ENCODE measurements around the gene MB21D2. TPM values are rescaled to one million over a fixed set of nuclear protein-coding genes. Genes with fewer than 3 reads are reported as not detected.

The MB21D2 gene
- total and polyA plus RNA-seq, 2 experiments from 2014 or later: 8.1 to 35.9 TPM

DNA sequence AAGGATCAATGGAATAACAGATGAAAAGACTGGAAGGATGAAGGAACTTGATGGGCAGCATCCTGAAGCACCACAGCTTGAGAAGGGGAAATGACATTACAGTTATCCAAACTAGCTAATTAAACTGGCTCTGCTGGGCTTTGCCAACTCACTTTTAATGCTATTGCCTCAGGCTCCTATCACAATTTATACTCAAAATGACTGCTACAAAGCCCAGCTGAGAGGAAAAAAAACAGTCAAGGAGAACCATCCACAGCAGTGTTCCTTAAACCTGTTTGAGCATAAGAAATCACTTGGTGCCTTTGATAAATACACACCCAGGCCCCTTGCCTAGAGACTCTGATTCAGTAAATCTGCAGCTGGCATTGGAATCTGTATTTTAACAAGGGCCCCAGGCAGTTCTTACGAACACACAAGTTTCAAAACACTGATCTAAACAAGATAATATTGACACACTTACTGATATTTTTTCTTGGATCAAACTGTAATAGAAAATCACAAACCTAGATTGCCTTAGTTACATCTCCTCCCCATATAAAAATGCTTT, 85.8 kb downstream of the MB21D2 start:
- Histone ChIP-seq H2AFZ (no peak overlapping the region), H3K36me3 (ENCODE audit: insufficient read depth) (no peaks in the 10 kb centered on the region), H3F3A (replicated peaks; ENCODE audit: low read depth) (no peaks in the 10 kb centered on the region), H3K4me1 (ENCODE audit: insufficient read depth) (peaks cover 18% of the 10 kb centered on the region; the same call in 1 of the 2 replicates), H3K9me2 (ENCODE audit: insufficient read depth) (no peaks in the 10 kb centered on the region), H3K27ac (ENCODE audit: low read depth) (no peak overlapping the region), H3K4me2 (no peak overlapping the region), H3K27me3 (ENCODE audit: insufficient read depth) (no peaks in the 10 kb centered on the region), H3K79me2 (replicated peaks; ENCODE audit: insufficient read depth) (peaks cover 95% of the 10 kb centered on the region), H4K20me1 (replicated peaks; ENCODE audit: insufficient read depth) (peaks cover 9% of the 10 kb centered on the region; the same call in 1 of the 2 replicates), H3K4me3 (no peak overlapping the region)
- no peak for ATAC-seq
- no peak for DNase-seq (ENCODE audit: low spot score)
- Mint-ChIP-seq H3K4me3 (no peak overlapping the region), H3K27ac (no peak overlapping the region), H3K4me1 (peaks cover 25% of the 10 kb centered on the region), H3K9me3 (no peaks in the 10 kb centered on the region; the same call in 2 of the 3 replicates), H3K36me3 (ENCODE audit: low read depth) (peaks cover 17% of the 10 kb centered on the region; the same call in 2 of the 3 replicates), H3K27me3 (ENCODE audit: insufficient read depth, low read depth, poor library complexity) (no peaks in the 10 kb centered on the region)
- TF ChIP-seq, protein P1, sequence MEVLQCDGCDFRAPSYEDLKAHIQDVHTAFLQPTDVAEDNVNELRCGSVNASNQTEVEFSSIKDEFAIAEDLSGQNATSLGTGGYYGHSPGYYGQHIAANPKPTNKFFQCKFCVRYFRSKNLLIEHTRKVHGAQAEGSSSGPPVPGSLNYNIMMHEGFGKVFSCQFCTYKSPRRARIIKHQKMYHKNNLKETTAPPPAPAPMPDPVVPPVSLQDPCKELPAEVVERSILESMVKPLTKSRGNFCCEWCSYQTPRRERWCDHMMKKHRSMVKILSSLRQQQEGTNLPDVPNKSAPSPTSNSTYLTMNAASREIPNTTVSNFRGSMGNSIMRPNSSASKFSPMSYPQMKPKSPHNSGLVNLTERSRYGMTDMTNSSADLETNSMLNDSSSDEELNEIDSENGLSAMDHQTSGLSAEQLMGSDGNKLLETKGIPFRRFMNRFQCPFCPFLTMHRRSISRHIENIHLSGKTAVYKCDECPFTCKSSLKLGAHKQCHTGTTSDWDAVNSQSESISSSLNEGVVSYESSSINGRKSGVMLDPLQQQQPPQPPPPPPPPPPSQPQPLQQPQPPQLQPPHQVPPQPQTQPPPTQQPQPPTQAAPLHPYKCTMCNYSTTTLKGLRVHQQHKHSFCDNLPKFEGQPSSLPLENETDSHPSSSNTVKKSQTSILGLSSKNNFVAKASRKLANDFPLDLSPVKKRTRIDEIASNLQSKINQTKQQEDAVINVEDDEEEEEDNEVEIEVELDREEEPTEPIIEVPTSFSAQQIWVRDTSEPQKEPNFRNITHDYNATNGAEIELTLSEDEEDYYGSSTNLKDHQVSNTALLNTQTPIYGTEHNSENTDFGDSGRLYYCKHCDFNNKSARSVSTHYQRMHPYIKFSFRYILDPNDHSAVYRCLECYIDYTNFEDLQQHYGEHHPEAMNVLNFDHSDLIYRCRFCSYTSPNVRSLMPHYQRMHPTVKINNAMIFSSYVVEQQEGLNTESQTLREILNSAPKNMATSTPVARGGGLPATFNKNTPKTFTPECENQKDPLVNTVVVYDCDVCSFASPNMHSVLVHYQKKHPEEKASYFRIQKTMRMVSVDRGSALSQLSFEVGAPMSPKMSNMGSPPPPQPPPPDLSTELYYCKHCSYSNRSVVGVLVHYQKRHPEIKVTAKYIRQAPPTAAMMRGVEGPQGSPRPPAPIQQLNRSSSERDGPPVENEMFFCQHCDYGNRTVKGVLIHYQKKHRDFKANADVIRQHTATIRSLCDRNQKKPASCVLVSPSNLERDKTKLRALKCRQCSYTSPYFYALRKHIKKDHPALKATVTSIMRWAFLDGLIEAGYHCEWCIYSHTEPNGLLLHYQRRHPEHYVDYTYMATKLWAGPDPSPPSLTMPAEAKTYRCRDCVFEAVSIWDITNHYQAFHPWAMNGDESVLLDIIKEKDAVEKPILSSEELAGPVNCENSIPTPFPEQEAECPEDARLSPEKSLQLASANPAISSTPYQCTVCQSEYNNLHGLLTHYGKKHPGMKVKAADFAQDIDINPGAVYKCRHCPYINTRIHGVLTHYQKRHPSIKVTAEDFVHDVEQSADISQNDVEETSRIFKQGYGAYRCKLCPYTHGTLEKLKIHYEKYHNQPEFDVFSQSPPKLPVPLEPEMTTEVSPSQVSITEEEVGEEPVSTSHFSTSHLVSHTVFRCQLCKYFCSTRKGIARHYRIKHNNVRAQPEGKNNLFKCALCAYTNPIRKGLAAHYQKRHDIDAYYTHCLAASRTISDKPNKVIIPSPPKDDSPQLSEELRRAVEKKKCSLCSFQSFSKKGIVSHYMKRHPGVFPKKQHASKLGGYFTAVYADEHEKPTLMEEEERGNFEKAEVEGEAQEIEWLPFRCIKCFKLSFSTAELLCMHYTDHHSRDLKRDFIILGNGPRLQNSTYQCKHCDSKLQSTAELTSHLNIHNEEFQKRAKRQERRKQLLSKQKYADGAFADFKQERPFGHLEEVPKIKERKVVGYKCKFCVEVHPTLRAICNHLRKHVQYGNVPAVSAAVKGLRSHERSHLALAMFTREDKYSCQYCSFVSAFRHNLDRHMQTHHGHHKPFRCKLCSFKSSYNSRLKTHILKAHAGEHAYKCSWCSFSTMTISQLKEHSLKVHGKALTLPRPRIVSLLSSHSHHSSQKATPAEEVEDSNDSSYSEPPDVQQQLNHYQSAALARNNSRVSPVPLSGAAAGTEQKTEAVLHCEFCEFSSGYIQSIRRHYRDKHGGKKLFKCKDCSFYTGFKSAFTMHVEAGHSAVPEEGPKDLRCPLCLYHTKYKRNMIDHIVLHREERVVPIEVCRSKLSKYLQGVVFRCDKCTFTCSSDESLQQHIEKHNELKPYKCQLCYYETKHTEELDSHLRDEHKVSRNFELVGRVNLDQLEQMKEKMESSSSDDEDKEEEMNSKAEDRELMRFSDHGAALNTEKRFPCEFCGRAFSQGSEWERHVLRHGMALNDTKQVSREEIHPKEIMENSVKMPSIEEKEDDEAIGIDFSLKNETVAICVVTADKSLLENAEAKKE (CRISPR knock-in tag; IDR thresholded peaks at IDR 0.05): no peak
- TF ChIP-seq, protein P2, sequence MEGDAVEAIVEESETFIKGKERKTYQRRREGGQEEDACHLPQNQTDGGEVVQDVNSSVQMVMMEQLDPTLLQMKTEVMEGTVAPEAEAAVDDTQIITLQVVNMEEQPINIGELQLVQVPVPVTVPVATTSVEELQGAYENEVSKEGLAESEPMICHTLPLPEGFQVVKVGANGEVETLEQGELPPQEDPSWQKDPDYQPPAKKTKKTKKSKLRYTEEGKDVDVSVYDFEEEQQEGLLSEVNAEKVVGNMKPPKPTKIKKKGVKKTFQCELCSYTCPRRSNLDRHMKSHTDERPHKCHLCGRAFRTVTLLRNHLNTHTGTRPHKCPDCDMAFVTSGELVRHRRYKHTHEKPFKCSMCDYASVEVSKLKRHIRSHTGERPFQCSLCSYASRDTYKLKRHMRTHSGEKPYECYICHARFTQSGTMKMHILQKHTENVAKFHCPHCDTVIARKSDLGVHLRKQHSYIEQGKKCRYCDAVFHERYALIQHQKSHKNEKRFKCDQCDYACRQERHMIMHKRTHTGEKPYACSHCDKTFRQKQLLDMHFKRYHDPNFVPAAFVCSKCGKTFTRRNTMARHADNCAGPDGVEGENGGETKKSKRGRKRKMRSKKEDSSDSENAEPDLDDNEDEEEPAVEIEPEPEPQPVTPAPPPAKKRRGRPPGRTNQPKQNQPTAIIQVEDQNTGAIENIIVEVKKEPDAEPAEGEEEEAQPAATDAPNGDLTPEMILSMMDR (conservative IDR thresholded peaks at IDR 0.05; ENCODE audit: low read depth in 2 of 2): no peak
- no peak for TF ChIP-seq EZH2 (IDR thresholded peaks at IDR 0.05; ENCODE audit: low read depth, unreplicated experiment)
- no peak for TF ChIP-seq ZNF331 (CRISPR knock-in tag; IDR thresholded peaks at IDR 0.05; ENCODE audit: low read depth)
- no peak for TF ChIP-seq STAT1 (IDR thresholded peaks at IDR 0.05; ENCODE audit: unreplicated experiment)
- no peak for TF ChIP-seq ZNF114 (CRISPR knock-in tag; IDR thresholded peaks at IDR 0.05)
- TF ChIP-seq CREB1 (CRISPR knock-in tag; IDR thresholded peaks at IDR 0.05; ENCODE audit: low read depth): no peak
- no peak for TF ChIP-seq REST (IDR thresholded peaks at IDR 0.05; ENCODE audit: unreplicated experiment)
- no peak for TF ChIP-seq ETS1 (IDR thresholded peaks at IDR 0.05)
- no peak for TF ChIP-seq POLR2AphosphoS5 (IDR thresholded peaks at IDR 0.05; ENCODE audit: low read depth)
- no peak for TF ChIP-seq JUNB (IDR thresholded peaks at IDR 0.05; ENCODE audit: unreplicated experiment)
- TF ChIP-seq NANOG (IDR thresholded peaks at IDR 0.05; ENCODE audit: borderline replicate concordance): no peak
- TF ChIP-seq EZH2phosphoT487 (IDR thresholded peaks at IDR 0.05; ENCODE audit: unreplicated experiment): no peak

Data from GM23338 (cell line).